ENCODE data around the gene ST6GALNAC5. TPM values are rescaled to one million over a fixed set of nuclear protein-coding genes. Genes with fewer than 3 reads are reported as not detected.

Gene ST6GALNAC5
- total and polyA plus RNA-seq, 2 of the 13 experiments (the other 11 are each of a cell fraction or from before 2014, with no cell fraction given): not detected

DNA sequence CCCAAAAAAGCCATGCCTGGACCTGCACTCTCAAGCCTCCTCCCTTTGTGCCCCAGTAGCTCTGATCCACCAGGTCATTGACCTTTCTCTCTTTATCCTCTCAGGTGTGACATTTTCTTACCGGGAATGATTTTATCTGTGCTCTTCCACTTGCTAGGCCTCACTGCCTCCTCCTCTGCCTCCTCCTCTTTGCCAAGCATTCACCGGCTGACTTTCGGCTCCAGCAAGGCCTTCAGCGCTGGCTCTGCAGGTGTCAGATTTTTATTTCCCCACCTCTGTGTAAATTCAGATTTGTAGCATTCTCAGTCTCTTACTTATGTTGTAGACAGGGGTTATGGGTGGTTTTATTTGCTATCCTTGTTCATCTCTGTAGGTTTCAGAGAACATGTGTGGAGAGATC lies 91.5 kb downstream of the ST6GALNAC5 start:
- Histone ChIP-seq H3K36me3 (replicated peaks in 1 of 2; ENCODE audit: control insufficient read depth in 1 of 2, insufficient read depth in 2 of 2, low read length in 2 of 2) (no peaks in the 10 kb centered on the region), H3K27ac (ENCODE audit: extremely low read length, insufficient read depth, low read length) (no peak overlapping the region), H3K27me3 (ENCODE audit: control insufficient read depth in 1 of 2, insufficient read depth in 2 of 2, low read length in 2 of 2) (peaks cover 0 to 1% of the 10 kb centered on the region in 2 experiments; a peak in 1 of 5 replicates), H3K4me3 (replicated peaks in 1 of 3; ENCODE audit: insufficient read depth in 1 of 3, low read depth in 2 of 3, low read length in 3 of 3) (no peak overlapping the region), H3K79me2 (ENCODE audit: insufficient read depth, low read length) (no peaks in the 10 kb centered on the region), H3K9me3 (ENCODE audit: low read length) (no peaks in the 10 kb centered on the region), H3K4me2 (ENCODE audit: low read depth, low read length) (no peak overlapping the region), H4K20me1 (ENCODE audit: insufficient read depth, low read length) (no peaks in the 10 kb centered on the region), H3K4me1 (ENCODE audit: insufficient read depth, low read length) (no peaks in the 10 kb centered on the region), H2AFZ (ENCODE audit: low read length) (no peak overlapping the region), H3K9ac (ENCODE audit: insufficient read depth, low read depth, low read length) (no peak overlapping the region)
- no peak for TF ChIP-seq ARNTL (CRISPR knock-in tag; IDR thresholded peaks at IDR 0.05)
- TF ChIP-seq ZNF12 (CRISPR knock-in tag; IDR thresholded peaks at IDR 0.05): no peak
- TF ChIP-seq SCMH1 (CRISPR knock-in tag; IDR thresholded peaks at IDR 0.05; ENCODE audit: borderline replicate concordance): no peak
- TF ChIP-seq ZNF333 (CRISPR knock-in tag; IDR thresholded peaks at IDR 0.05; ENCODE audit: borderline replicate concordance): no peak
- in situ Hi-C loops (cut with HindIII; ENCODE audit: extremely low pct_ligation_motif_present, low pct_unique_long_range_greater_than_20kb): no loop called here
- intact Hi-C loops (cut with micrococcal nuclease; ENCODE audit: unreplicated experiment): no loop called here
- no peak for DNase-seq (ENCODE audit: low spot score)
- 6% methylated on average over 4 of the region's 4 CpGs for WGBS (ENCODE audit: low lambda C conversion rate)
- ChIA-PET CTCF (ENCODE audit: low intra/inter-chr PET ratio, low total read pairs) (no interaction called here), POLR2A (no interaction called here)
- no peak for FAIRE-seq
- no peak for ATAC-seq
- no TSS peak for BruUV-seq (replicated peaks)

DNA sequence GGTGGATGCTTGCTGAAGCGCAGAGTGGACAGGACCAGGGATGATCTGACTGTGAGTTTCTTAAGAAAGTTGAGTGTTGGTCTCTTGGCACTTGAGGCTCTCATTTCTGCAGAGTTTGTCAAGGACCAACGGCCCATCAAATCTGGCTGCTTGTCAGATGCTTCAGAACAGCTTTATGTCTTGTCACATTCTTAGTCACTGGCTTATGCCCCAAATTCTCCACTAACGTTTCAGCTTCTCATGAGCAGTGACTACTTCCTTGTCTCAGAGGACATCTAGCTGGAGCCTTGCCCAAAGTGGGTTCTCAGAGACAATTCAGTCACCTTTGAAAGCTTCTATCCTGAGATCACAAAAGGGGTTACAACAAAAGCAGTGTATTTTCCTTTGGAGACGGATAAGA lies 92.3 kb downstream of the ST6GALNAC5 start:
- TF ChIP-seq ZNF333 (CRISPR knock-in tag; IDR thresholded peaks at IDR 0.05; ENCODE audit: borderline replicate concordance) (no peak), ETV6 (CRISPR knock-in tag; conservative IDR thresholded peaks at IDR 0.05) (no peak), SMARCE1 (IDR thresholded peaks at IDR 0.05; ENCODE audit: borderline replicate concordance) (no peak), ZFP62 (CRISPR knock-in tag; IDR thresholded peaks at IDR 0.05) (no peak), ATF5 (CRISPR knock-in tag; IDR thresholded peaks at IDR 0.05; ENCODE audit: low read depth) (no peak), ZNF770 (CRISPR knock-in tag; IDR thresholded peaks at IDR 0.05) (no peak), ZNF335 (CRISPR knock-in tag; IDR thresholded peaks at IDR 0.05) (no peak), SKI (IDR thresholded peaks at IDR 0.05; ENCODE audit: partially characterized antibody) (no peak), PCBP2 (optimal IDR thresholded peaks at IDR 0.05; ENCODE audit: low read depth, low read length, poor library complexity, severe bottlenecking) (no peak)
- TF ChIP-seq, protein P1, sequence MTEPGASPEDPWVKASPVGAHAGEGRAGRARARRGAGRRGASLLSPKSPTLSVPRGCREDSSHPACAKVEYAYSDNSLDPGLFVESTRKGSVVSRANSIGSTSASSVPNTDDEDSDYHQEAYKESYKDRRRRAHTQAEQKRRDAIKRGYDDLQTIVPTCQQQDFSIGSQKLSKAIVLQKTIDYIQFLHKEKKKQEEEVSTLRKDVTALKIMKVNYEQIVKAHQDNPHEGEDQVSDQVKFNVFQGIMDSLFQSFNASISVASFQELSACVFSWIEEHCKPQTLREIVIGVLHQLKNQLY (CRISPR knock-in tag; IDR thresholded peaks at IDR 0.05): no peak
- in situ Hi-C loops (cut with HindIII; ENCODE audit: extremely low pct_ligation_motif_present, low pct_unique_long_range_greater_than_20kb): no loop called here
- peaks cover 0 to 1% of the 10 kb centered on the region in 2 experiments; a peak in 1 of 5 replicates for H3K27me3 ChIP-seq (ENCODE audit: control insufficient read depth in 1 of 2, insufficient read depth in 2 of 2, low read length in 2 of 2)
- no peak overlapping the region for H2AFZ ChIP-seq (ENCODE audit: low read length)
- ChIA-PET CTCF (ENCODE audit: low intra/inter-chr PET ratio, low total read pairs) (no interaction called here), POLR2A (no interaction called here)
- no TSS peak for BruUV-seq (replicated peaks)
- H3K4me1 ChIP-seq (ENCODE audit: insufficient read depth, low read length): no peaks in the 10 kb centered on the region
- FAIRE-seq (no peak), DNase-seq (ENCODE audit: low spot score) (no peak), ATAC-seq (no peak)
- H3K9me3 ChIP-seq (ENCODE audit: low read length): no peaks in the 10 kb centered on the region
- no peak overlapping the region for H3K4me3 ChIP-seq (replicated peaks in 1 of 3; ENCODE audit: insufficient read depth in 1 of 3, low read depth in 2 of 3, low read length in 3 of 3)
- H3K27ac ChIP-seq (ENCODE audit: extremely low read length, insufficient read depth, low read length): no peak overlapping the region
- no peak overlapping the region for H3K4me2 ChIP-seq (ENCODE audit: low read depth, low read length)
- WGBS (ENCODE audit: low lambda C conversion rate): 6% methylated on average over 4 of the region's 4 CpGs
- H3K79me2 ChIP-seq (ENCODE audit: insufficient read depth, low read length): no peaks in the 10 kb centered on the region
- H3K9ac ChIP-seq (ENCODE audit: insufficient read depth, low read depth, low read length): no peak overlapping the region
- intact Hi-C loops (cut with micrococcal nuclease; ENCODE audit: unreplicated experiment): no loop called here
- H3K36me3 ChIP-seq (replicated peaks in 1 of 2; ENCODE audit: control insufficient read depth in 1 of 2, insufficient read depth in 2 of 2, low read length in 2 of 2): no peaks in the 10 kb centered on the region
- no peaks in the 10 kb centered on the region for H4K20me1 ChIP-seq (ENCODE audit: insufficient read depth, low read length)

Measured in HepG2 (cell line).